CD4-positive, alpha-beta T cell treated with Interleukin-15 for 4 hours (primary cell): ENCODE measurements around the gene TFCP2L1.
"Not testable (repeated sequence)": the region's sequence is repeated elsewhere in the genome, so short reads cannot be mapped to it uniquely, and the experiment has no call there.

Source experiments
- DNase-seq: peaks from one replicate; pipeline ENCODE4 v3.0.0-alpha.2; 2020; ENCODE audit warnings: low spot score

TFCP2L1 gene

GRCh38 chr2:121295911-121296650 is 11.1 kb upstream of the TFCP2L1 start:
- DNase-seq, result no peak

DNA sequence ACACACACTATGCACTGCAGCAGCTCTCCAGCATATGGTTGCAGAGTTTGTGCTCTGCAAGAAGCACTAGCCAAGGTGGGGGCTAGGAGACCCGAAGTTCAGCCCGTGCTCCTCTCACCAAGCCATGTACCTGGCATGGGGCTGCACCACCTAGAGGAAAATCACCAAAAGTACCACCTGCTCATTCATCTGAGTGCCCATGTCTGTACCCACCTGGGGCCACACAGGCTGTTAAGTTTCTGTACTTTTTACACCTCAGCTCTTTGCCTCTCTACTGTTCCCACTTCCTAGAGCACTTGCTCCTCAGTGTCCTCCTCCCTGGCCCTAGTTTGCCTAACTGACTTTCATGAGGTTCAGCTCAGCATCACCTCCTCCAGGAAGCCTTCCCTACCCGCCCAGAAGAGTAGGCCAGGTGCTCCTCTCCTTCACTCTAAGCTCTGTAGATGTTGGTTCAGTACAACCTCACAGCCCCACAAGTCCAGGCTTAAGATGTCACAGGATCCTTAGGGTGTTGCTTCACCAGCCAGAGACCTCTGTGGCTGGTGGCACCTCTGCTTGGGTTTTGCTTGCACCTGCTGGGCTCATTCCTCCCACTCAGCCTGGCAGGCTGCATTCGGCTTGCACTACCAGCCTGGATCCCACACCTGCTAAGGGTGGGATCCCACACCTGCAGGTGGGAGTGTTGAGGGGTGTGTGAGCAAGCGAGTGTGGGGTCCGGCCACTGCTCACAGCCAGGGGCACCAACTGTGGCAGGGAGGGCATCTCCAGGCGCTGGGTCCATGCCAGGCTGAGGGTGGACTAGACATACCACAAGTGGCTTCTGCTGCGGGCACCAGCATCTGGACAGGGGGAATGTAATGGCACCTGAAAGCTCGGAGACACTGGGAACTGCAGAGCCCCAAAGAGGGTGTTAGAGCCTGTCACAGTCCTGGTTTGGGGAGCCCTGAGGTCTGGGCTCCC is 10.2 kb upstream of the TFCP2L1 start:
- no peak for DNase-seq

DNA sequence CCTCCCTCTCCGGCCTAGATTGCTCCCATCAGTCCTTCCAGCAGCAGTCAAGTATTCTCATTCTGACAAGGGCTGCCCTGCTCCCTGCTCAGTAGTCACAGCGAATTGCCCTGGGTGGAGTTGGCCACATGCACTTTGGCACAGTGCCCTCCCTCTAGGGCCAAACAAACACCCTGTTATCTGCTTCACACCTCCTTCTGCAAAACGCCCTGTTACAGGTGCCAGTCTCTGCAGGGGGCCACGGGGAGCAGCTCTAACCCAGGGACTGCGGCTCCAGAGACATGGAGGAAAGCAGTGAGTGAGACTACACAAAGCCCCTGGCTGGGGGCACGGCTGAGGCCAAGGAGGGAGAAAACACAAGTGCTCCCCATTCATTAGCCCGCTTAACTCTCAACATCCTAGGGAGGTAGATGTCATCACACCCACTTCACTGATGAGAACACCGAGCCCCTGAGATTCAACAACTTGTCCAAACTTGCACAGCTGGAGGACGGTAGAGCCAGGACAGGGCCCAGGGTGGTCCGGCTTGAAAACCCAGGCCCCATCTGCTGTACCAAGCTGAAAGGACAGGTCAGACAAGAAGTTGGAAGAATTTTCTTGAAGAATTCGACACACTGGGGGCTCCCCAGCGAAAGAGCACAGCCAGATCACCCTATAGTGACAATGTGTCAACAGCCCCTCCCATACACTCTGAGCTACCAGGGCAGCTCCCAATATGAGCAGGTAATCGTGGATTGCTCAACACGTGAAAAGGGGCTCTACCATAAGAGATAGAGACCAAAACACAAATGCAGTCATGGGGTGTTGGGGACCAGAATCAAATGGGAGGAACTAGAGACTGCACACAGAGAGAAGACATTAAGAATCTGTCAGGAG is 8.7 kb upstream of the TFCP2L1 start:
- no peak for DNase-seq

GRCh38 chr2:121291251-121291580 is 6.2 kb upstream of the TFCP2L1 start:
- DNase-seq, result no peak

DNA sequence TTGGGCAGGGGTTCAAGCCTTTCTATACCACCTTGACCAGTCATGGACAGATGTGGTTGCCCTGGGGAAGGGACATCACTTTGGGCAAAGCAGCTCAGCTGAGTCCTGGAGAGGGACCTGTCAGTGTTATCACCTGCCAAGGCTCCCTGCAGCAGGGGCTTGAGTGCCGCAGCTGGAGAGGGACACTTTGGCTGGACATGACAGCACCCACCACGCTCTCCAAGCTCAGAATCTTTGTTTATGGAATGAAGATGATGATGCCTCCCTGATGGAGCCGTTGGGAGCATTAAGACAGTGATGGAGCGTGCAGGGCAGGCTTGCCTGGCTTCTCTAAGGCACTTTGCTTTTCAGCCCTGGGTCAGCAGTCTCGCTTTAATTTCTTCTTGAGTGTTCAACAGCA is 4.3 kb upstream of the TFCP2L1 start:
- no peak for DNase-seq

DNA sequence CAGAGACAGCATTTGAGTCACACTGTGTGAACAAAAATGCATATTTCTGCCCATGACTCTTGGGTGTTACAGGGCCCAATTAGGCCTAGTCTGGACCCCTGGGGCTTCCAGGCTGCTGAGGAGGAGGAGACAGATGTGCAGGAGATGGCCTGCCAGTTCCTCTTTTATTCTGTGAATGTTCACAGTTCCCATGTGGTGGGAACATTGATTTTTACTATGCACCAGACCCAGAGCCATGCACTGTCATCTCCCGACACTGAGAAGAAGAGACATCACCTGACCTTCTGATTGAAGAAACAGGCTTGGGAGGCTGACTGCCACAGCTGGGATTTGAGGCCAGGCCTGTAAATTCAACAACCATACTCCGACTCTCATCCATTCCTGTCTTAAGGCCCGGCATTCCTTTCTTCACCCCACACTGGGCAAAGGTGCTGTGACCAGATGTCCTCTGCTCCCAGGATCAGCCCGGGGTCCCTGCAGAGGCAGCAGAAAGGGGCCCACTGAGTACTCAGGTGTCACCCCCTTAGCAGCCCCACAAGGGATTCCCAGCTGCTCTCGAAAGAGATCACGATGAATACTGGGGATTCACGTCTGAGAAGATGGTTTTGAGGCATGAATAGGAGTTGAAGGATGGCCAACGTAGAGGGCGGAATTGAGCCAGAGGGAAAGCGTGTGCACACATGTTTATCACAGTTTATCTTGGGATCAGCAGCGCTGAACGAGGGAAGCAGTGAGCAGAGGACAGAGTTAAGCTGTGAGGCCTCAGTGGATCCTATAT is 3.6 kb upstream of the TFCP2L1 start:
- DNase-seq, result no peak

GRCh38 chr2:121287956-121288355 is 3.0 kb upstream of the TFCP2L1 start:
- no peak for DNase-seq

- no peak for DNase-seq
Measured at GRCh38 chr2:121287146-121287798, 2.3 kb upstream of the TFCP2L1 start.

DNA sequence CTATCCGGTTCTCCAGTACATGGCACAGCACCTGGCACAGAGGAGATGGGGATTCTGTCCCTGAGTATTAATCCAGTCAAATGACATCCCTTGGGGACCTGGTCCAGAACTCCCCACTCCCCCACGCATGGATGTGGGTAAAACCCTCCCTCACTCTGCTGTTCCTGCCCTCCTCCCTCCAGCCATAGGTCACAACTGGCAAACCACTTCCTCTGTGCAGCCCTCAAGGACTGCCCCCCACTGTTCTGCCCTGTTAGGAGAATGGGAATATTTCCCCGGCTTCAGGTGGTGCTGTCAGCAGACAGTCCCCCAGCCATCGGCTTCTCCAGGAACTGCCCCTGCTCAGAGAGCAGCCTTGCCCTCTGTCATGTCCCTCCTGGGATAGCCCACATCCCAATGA is 1.5 kb upstream of the TFCP2L1 start:
- no peak for DNase-seq

DNA sequence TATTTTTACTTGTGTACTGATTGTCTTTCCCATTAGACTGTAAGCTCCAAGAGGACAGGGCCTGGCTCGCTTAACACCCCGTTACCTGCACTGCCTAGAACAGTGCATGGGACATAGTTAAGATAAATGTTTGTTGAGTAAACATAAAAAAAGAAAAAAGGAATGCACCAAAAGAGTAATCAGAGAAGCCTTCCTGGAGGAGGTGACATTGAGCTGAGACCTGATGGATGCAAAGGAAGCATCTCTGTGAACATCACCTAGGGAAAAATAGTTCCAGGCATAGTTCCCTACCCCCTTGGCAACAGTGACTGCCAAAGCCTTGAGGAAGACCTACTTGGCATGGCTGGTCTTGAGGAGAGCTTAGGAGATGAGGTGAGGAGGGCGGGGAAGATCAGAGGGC is 924 bp upstream of the TFCP2L1 start:
- no peak for DNase-seq

DNA sequence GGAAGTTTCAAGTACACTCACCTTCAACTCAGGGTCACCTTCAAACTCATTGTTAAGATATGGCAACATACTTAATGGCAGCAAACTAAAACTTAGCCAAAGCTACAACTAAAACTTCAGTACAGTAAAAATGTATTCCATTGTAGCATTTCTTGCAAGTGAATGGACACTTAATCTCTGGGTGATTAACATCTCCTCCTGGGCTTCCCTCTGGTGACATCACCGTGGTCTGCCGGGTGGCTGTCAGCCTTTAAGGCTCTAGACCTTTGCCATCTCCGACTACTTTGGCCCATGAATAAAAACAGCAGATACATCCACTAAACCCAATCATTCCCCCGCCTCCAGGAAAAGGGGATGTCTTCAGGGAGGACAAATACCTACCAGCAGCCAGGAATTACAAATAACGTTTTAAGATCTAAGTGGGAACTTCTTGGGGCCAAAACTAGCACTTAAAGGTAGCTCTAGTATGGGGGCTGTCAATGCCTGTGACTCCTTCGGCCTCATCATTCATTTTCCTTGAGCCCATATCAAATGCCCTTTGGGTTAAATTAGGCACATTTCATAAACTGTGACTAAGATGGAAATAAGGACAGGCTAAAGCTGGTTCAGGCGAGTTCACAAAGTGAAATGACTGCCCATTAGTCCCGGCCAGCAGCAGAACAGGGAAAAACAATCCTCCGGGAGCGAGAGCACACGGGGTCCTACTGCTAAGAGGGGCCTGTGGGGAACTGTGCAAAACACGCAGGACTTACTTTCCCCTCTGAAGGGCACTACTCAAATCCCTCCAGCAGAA is 1.1 kb downstream of the TFCP2L1 start:
- DNase-seq, result no peak

DNA sequence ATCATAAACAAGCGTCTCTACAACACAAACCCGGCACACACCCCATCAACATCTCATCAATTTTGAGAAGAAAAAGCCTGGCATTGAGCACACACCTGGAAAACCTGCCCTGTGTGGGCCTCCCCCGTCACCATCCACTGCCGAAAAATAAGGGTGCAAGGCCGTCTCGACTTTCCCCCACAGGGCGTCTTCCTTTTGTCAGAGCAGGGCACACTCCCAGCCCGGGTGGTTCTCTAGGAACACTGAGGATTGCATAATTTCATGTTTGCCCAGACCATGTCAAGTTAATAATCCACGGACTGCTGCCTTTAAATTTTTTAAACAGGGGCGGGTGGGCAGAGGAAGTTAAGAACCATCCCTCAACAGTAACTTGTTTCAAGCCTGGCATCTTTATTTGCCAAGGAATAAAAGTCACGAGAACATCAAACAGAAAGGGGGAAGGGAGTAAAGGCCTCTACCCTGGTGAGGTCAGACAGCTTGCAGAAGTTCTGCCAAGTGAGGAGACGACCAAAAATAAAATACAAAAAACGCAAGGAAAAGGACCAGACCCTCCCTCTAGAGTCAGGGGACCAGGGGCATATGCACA is 2.1 kb downstream of the TFCP2L1 start:
- DNase-seq, result no peak

GRCh38 chr2:121281694-121282093 is 3.3 kb downstream of the TFCP2L1 start:
- no peak for DNase-seq

- no peak for DNase-seq
Measured at GRCh38 chr2:121281107-121281506, 3.9 kb downstream of the TFCP2L1 start.

DNA sequence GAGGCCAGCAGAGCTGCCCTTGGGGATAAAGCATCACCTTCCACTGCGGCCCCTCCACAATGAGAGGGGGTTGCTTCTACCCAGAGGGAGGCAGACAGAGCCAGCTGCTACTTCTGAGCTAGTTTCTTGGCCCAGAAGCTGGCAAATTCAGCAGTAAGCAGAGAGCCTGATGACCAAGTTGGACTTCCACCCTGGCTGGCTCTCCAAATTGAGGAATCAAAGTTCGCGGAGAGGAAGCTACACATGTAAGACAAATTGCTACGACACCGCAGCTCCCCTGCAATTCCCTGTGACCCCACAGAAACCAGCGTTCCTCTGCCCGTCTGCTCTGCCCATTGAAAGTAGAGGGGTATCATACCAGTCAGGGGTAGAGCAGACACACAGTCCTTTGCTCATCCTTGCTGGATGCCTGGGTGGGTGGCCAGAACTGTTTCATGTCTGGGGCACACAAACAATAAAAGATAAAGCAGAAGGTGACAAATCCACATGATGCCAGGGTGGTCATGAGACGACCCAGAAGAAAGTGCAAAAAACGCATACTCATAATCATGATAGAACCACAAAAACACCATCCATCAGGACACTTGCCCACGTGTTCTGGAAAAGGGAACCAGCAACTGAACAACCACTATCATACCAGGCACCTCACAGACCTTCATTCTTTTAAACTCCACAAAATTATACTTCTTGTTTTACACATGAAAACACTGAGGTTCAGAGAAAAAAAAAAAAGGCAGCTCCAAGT is 5.4 kb downstream of the TFCP2L1 start:
- no peak for DNase-seq

GRCh38 chr2:121276341-121276740 is 8.7 kb downstream of the TFCP2L1 start:
- DNase-seq, result no peak

DNA sequence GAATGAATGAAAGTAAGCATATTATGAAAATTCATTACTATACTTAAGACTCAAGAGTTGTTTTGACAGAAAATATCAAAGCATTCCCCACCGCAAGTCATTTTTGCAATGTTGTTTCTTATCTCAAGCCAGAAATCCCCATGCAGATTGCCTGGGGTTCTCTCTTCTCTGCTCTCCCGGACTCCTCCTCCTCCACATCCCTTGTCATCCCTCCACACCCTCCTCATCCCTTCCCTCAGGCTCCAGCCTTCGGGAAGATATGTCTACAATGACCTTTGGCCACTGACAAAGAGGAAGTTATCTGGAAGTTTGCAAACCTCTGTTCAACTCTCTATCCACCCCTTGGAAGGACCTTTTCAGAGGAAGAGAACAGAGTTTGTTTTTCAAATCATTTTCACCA is 11.9 kb downstream of the TFCP2L1 start:
- DNase-seq, result no peak

GRCh38 chr2:121272596-121272995 is 12.4 kb downstream of the TFCP2L1 start:
- no peak for DNase-seq

DNA sequence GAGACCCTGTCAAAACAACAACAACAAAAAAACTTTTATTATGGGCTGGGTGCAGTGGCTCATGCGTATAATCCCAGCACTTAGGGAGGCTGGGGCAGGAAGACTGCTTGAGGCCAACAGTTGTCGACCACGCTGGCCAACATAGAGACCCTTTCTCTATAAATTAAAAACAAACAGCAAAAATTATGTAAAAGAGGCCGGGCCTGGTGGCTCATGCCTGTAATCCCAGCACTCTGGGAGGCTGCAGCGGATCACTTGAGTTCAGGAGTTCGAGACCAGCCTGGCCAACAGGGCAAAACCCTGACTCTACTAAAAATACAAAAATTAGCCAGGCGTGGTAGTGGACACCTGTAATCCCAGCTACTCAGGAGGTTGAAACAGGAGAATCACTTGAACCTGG is 15.6 kb downstream of the TFCP2L1 start:
- DNase-seq, result not testable (repeated sequence)
